ENCODE data around the gene DZIP3.
"Not testable (repeated sequence)": the region's sequence is repeated elsewhere in the genome, so short reads cannot be mapped to it uniquely, and the experiment has no call there.

- TF ChIP-seq ZNF274 (IDR thresholded peaks at IDR 0.05; ENCODE audit: low read depth, low read length); SUZ12 (IDR thresholded peaks at IDR 0.05; ENCODE audit: extremely low read depth, insufficient read depth, insufficient read length); YY1 (IDR thresholded peaks at IDR 0.05; ENCODE audit: insufficient read depth, insufficient read length): not testable (repeated sequence)
Measured at GRCh38 chr3:108692286-108692685, 102.8 kb downstream of the DZIP3 start.

Measured in NT2/D1 (cell line).